GM18498 (cell line): ENCODE results near the gene FBXO36.
"Not testable (repeated sequence)": the region's sequence is repeated elsewhere in the genome, so short reads cannot be mapped to it uniquely, and the experiment has no call there.

Source experiments
- ATAC-seq: cut with Tn5 transposase; IDR thresholded peaks from one replicate; pipeline ENCODE4 v1.9.1; 2021; ENCODE audit warnings: mild to moderate bottlenecking, moderate library complexity; ENCODE audit not compliant: unreplicated experiment

The FBXO36 gene

DNA sequence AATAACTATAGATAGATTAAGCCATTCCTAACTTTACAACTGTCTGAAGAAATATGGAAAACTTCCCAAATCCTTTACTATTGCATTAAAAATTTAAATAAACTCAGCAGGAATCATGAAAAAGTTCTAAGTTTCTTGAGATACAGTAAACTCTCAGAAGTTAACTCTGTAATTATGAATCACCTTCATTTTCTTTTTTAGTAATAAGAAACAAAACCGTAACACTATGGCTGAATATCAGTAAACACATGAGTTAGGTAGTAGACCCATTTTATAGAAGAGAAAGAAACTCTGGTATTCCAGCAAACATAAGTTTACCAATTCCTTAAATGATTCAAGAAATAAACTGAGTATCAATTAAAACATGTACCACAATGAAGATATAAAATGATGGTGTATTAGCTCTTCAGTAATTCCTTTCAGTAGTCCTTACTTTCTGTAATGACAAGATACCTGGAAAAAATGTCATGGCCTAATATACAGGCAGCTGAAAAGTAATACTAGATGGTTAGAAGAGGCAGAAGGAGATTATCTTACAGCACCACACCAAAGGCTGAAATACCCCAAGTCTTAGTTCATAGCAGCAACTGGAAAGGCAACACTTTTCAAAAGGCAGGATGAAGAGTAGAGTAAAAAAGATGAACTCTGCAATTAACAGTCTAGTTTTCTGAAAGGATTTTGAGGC is 12.0 kb upstream of the FBXO36 start:
- ATAC-seq, result peak; percentile 15

DNA sequence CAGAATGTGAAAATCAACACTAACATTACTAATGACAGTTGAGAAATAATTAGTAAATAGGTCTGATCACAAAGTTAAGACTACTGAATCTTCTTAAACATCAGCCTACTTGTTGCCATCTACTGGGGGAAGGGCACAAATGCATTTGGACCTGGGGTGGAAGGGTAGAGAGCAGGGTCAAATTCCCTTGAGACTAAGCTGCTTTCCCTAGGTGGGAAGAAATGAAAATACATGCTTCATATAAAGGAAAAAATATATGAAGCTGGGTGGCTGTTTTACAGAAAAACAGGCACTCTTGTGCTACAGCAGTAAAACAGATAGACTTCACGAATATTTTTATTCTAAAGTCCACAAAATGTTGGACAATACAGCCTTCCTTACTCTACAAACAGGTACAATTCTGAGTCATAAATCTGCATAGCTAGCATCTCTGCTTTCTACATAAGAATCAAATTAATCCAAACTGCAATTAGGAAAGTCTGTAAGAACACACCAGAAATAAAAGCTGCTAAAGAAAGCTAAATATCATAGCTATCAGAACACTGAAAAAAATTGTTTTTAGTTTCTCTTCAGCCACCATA is 11.4 kb upstream of the FBXO36 start:
- ATAC-seq, result peak; percentile 65

DNA sequence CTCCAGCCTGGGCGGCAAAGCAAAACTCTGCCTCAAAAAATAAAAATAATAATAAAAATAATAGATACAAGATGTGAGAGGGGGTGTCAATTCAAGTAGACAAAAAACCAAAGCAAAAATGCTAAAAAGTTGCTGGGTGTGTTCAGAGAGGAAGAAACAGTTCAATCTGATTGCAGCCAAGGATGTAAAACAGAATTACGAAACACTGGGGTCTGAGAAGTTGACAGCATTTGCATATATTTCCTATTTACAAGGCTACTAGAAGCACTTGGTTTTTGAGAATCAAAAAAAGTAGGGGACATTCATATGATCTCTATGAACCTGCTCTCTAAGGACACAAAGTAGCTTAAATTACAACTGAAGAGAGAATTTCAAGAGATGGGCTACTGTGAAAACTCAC is 8.1 kb upstream of the FBXO36 start:
- ATAC-seq, result no peak

DNA sequence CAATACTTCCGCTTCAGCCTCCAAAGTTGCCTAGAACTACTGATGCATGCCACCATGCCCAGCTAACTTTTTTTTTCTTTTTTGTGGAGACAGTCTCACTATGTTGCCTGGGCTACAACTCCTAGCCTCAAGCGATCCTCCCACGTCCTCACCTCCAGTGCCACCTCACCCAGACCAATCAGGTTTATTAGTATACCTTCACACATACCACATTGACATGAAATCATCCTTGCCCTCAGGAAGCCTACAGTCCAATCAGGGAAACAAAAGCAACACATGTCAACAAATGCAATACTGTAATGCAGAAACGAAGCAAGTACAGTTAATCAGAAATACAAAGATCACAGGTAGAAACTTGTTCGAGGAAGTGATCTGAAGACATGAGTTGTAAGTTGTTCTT is 4.5 kb upstream of the FBXO36 start:
- ATAC-seq, result no peak

DNA sequence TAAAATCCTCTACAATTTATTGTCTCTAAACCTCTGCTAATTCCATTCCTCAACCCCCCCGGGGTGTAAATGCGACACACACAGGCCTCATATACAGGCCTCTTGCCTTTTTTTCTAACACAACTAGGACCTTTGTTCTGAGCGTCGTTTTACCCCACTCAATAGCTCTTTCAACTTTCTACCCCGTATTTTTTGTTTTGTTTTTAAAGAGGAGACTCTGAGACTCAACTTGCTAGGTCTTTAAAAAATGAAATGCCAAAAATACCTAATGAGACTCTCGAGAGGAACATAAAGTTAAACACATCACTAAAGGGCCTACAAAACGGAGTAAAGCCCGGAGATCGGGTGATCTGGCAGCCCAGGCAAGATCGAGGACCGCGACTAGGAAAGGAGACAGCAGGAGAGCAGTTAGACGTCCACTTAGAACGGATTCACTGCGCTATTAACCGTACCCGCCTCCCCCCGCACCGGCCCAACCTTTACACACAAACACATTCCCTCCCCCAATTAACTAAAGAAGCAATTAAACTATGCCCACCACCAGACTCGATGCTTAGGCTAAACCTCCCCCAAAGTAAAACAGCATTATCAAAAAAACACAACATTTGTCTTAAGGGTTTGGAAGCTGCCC is 2.2 kb upstream of the FBXO36 start:
- no peak for ATAC-seq

DNA sequence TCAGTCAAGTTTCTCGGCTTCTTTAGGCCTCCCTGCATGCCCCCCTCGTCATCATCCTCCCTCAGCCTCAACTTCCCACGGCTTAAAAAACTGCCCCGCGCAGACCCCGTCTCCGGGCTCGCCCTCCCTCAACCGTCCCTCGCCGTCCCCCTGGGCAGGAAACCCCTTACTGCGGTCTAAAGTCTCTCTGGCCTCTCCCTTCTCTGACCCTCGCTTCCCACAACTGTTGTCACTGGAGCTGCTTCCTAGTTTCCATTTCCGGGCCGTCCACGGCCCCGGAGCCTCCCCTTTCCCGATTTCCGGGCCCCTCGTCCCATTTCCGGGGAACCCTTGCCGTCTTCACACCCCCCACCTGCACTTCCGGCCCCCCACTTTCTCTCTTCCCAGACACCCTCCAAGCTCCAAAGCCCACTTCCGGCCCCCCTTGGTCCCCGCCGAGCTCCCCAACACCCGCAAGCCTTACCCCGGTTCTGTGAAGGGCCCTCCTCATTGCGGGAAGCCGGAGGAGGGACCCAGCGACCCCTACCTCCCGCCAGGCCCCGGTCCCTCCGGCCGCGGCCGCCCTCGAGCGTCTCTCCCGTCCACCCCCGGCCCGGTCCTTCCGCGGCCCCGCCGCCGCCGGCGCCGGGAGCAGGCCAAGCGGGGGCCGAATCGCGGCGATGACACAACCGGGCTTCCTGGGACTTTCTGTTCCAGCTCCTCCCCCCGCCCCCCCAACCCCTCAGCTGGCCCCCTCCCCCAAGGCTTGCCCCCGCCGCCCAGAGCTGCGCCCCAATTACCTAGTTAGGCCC is 1.0 kb upstream of the FBXO36 start:
- ATAC-seq, result peak; percentile 16

DNA sequence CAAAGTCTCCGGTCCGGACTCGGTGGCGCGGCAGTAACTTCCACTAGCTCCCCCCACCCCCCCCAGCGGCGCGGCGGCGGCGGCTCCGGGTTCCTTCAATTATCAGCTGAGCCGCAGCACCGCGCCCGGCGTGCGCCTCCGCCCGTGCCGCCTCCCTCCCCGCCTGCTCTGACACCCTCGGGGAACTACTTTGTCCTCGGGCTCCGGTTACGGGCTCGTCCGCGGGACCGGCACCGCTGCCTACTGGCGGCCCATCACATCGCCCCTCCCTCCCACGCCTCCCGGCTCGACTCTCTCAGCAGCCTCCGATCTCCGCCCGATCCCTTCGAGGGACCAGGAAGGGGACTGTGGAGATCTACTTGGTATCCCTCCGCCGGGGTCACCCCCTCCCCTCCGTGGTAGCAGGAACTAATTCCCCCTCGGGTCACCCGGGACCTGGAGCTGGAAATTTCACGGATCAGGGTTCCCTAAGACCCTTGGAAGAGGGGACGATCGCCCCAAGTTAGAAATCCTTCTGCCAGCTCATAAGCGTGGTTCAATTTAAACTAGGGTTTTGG is 333 bp upstream of the FBXO36 start, which contains the start of gene TRIP12:
TSS of gene TRIP12 (minus strand) at position 118 of the 557 bp plus-strand sequence. CDS start 41,930 bp downstream, outside the sequence.
- ATAC-seq, result peak; percentile 71

DNA sequence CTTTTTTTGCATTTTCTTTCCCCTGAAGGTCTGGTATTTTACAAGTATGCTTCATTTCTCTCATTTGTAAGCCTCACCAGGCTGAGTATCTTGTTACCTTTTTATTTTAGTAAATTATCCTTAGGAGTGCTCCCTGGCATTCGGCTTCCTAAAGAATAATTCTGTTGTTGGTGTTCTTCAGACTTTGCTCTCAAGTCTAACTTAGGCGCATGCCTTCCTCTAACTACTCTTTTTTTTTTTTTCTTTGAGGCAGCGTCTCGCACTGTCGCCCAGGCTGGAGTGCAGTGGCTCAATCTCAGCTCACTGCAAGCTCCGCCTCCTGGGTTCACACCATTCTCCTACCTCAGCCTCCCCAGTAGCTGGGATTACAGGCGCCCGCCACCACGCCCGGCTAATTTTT is 2.2 kb downstream of the FBXO36 start:
- ATAC-seq, result not testable (repeated sequence)

DNA sequence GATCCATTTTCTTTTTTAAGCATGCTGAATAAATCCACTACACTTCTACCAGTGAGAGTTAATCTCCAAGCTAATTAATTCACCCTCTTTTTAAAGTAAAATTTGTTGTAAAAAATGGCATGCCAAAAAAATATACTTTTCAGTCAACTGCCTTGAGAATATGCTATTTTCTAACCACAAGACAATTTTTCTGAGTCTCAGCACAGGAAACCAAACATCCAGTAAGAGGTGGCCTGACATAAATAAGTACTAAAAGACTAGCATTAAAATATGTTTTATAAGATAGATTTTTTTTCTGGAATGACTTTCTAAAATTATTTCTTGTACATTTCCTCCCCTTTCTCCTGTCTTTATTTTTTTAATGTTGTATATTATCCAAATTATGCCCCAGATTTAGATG is 2.9 kb downstream of the FBXO36 start:
- no peak for ATAC-seq

DNA sequence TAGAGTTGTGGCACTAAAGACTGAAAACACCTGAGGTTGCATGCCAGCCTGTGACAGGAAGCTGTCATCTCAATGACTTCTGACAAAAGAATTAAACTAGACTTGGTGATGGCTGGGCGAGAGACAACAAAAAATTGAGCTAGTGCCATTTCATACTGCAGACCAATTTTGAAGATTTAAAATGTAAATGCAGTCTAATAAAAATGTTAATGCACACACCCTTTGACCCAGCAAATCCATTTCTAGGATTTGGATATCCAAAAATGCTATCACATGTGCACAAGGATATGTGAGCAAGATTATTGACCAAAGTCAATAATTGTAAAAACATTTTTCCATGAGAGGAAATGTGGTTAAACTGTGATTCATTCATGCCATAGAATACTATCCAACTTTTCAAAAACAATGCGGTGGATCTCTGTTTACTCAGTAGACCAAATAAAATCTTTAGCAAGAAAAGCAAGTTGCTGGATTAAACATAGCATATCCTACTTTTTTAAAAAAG is 5.6 kb downstream of the FBXO36 start:
- no peak for ATAC-seq

DNA sequence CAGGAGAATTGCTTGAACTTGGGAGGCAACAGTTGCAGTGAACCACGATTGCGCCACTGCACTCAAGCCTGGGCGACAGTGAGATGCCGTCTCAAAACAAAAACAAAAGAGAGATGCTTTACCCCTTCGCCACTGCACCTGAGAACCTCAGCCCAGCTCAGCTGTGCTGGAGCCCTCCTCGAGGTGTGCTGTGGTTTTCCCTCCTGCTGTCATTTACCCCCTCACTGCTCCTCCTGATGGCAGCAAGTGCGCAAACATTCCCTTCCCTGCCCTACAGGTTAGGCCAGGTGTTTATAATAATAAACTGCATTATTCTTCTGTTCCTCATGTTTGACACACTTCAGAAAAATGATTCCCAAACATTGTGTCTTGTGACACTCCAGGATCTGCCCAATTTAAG is 8.4 kb downstream of the FBXO36 start:
- ATAC-seq, result no peak

DNA sequence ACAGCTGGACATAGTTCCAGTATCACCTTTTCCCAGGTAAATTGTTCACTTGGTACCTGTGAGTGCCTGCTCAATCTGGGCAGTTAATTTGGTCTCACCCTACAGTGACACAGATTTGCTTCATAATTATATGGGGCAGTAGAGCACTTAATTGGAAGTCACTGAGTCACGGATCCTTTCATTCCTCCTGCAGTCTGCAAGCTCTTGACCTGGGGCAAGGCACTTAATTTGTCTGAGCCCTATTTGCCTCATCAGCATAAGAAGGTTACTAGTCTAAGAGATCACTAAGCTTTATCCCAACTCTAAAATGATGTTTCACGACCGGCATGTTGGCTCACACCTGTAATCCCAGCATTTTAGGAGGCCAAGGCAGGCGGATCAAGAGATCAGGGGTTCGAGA is 8.9 kb downstream of the FBXO36 start:
- ATAC-seq, result no peak

DNA sequence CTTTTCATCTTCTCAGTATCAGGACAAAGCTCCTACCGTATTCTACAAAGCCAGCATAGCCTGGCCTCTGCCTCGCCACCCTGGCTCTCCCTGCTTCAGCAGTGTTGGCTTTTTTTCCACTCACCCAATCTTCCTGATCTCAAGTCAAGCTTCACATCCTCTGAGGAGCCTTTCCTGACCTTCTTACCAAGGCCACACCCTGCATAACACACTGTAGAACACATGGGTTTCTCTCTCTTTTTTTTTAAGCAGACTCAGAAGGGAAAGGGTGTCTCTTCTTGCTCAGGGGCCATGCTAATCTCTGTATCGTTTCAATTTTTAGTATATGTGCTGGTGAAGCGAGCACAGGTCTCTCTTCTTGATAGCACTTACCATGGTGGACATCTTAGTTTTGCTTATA is 15.2 kb downstream of the FBXO36 start:
- no peak for ATAC-seq

DNA sequence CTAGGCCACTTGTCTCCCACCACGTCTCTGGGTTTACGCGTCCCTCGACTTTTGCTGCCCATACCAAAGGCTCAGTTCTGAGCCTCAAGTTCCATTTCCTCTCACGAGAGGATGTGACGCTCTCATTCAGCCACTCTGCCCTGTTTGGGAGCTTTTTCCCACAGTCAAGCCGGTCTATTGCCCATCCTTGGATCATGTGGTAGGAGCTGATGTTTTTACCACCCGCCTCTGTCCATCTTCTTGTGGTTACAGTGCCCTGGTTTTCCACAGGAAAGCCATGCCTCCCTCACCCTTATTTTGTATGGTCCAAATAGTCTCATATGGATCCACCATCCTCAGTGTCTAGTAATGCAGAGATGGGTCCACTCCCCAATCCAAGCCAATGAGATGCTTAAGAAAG is 20.4 kb downstream of the FBXO36 start:
- no peak for ATAC-seq

DNA sequence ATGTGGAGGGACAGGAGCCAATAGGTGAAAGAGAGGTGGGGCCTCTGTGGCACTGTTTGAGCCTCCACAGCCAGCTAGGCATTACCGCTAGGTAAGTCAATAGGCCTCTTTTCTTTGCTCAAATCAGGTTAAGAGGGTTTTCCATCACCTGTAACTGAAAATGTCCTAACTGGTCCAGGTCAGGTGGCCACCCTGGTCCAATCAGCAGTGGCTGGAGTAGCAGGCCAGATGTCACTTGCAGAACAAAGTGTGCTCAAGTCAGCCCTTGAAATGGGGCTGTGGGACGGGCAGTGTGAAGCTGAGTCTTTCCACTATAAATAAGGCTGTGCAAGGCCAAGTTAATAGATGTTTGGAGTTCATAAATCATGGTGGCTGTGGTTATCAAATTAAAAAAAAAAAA is 20.9 kb downstream of the FBXO36 start:
- no peak for ATAC-seq

DNA sequence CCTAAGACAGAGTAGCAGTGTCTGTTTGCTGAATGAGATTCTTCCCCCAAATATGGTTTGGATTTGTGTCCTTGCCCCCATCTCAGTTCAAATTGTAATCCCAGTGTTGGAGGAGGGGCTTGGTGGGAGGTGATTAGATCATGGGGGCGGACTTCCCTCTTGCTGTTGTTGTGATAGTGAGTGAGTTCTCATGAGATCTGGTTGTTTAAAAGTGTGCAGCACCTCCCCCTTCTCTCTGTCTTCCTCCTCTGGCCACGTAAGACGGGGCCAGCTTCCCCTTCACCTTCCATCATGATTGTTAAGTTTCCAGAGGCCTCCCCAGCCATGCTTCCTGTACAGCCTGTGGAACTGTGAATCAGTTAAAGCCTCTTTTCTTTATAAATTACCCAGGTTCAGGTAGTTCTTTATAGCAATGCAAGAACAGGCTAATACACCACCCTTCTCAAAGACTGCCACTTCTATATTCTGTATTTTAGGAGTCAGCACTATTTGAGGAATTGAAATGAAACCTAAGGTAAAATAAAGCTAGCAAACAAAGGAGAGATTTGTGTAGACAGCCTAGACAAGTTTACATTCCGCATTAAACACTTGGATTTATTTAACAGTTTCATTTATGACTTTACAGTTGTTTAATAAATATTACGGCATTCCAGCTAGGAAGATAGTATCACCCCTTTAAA is 21.6 kb downstream of the FBXO36 start:
- no peak for ATAC-seq

DNA sequence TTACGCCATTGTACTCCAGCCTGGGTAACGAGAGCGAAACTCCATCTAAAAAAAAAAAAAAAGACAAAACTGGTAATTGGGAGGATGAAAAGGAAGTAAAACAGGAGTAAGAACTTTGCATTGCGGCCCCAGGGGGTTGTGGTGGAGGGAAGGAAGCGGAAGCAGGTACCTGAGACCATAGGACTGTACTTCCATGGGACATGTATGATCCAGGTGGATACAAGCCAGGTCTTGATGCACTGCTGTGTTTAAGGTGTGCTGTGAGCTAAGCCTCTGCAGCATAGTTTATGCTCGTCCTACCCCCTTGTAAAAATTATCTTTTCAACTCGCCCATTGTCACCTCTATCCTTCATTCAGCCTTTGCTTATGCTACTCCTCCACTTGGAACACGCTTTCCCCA is 23.7 kb downstream of the FBXO36 start:
- no peak for ATAC-seq

DNA sequence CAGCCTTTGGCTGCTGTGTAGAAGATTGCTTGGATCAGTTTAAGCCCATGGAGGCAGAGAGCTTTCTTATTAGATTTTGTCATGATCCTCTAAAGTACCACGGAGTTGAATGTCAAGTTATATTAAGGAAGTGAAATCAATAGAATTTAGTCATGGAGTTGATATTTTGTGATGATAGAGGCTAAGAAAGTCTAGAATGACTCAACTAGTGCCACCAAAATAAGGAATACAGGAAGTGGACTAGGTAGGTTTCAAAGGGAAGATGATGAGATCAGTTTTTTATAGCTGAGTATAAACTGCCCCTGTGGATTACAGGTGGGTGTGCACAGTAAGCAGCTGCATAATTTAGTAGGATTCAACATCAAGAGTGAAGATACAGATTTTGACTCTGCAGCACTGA is 25.2 kb downstream of the FBXO36 start:
- ATAC-seq, result no peak

DNA sequence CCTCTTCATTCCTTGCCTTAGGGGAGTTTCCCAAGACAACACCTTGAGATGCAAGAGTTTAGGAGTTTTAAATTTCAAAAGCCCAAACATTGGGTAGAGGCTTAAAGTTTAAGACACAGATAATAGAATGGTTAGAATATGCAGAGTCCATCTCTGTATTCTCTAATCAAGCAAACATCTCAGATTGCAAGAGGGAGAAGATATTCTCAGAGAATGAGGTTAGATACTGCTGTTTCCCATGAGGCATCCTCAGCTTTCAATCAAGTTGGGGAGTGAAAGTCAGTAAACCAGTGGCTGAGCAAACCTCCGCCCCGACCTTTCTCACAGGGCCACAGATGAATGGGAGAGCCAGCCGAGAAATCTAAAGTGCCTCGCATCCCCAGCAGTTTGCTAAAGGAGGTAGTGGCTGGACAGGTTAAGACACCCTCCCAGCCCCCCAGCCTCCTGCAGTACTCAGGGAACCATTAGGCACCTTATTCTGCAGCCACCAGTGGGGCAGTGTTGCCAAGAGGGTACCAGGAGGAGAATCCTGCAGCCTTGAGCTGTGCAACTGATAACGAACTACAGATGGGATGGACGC is 30.0 kb downstream of the FBXO36 start:
- no peak for ATAC-seq

DNA sequence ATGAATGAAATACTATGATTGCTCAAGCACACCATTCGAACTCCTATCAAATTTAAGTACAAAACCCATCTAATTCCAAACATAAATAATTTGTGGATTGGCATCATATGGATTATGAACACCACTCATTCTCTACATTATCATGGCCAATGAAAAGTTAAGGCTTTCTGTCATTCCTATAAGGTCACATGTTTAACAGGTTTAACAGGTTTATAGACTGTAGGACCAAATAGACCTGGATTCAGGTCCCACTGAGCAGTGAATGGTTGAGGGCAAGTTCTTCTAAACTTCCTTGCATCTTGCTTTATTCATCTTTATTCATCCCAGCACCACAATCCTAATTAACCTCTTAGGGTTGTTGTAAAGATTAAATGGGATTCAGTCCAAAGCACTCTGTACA is 33.4 kb downstream of the FBXO36 start:
- ATAC-seq, result no peak
